ENCODE measurements around the gene MINDY1. TPM values are rescaled to one million over a fixed set of nuclear protein-coding genes. Genes with fewer than 3 reads are reported as not detected.
A peak's percentile ranks its signal among the peaks of the same experiment; 100 is the strongest.

MINDY1 gene
- total RNA-seq, 2 experiments from 2014 or later: 9.1 to 9.9 TPM

- peaks cover 3% of the 10 kb centered on the region for H3K36me3 Mint-ChIP-seq (ENCODE audit: low read depth)
- peak overlapping the region; percentile 69 for H3K27ac Mint-ChIP-seq
- H3K27me3 Mint-ChIP-seq (ENCODE audit: low read depth): no peaks in the 10 kb centered on the region
- H3K4me1 Mint-ChIP-seq (ENCODE audit: low read depth): peaks cover 50% of the 10 kb centered on the region
- no peak overlapping the region for H3K4me3 Mint-ChIP-seq
- DNase-seq (no peak), ATAC-seq (no peak)
- H3K9me3 Mint-ChIP-seq (ENCODE audit: insufficient read depth): no peaks in the 10 kb centered on the region
- ChIA-PET POLR2A (interaction anchor here (1.1 kb wide), 1 partner anchor 13 kb away, joined by 3 read pairs; no protein-coding TSS in a partner anchor), CTCF (interaction anchor here (0.5 to 1.9 kb wide), 7 partner anchors 12 to 331 kb away, joined by 3 to 6 read pairs (median 4); partner anchors contain the start of genes C1orf56, CDC42SE1 and TNFAIP8L2)
Measured at GRCh38 chr1:151011154-151011850, 4.6 kb upstream of the MINDY1 start.

- H3K27me3 Mint-ChIP-seq (ENCODE audit: low read depth): no peaks in the 10 kb centered on the region
- H3K4me3 Mint-ChIP-seq: no peak overlapping the region
- ChIA-PET CTCF (interaction anchor here (1.0 to 1.5 kb wide), 3 partner anchors 14 to 38 kb away, joined by 4 to 5 read pairs (median 4); partner anchors contain the start of gene C1orf56), POLR2A (no interaction called here)
- ATAC-seq (no peak), DNase-seq (no peak)
- H3K27ac Mint-ChIP-seq: no peak overlapping the region
- no peaks in the 10 kb centered on the region for H3K9me3 Mint-ChIP-seq (ENCODE audit: insufficient read depth)
- H3K36me3 Mint-ChIP-seq (ENCODE audit: low read depth): peaks cover 3% of the 10 kb centered on the region
- H3K4me1 Mint-ChIP-seq (ENCODE audit: low read depth): peaks cover 60% of the 10 kb centered on the region
Measured at GRCh38 chr1:151010346-151010726, 3.6 kb upstream of the MINDY1 start.

GRCh38 chr1:151009674-151010345, 3.1 kb upstream of the MINDY1 start:
- Mint-ChIP-seq H3K9me3 (ENCODE audit: insufficient read depth) (no peaks in the 10 kb centered on the region), H3K36me3 (ENCODE audit: low read depth) (peaks cover 3% of the 10 kb centered on the region), H3K4me3 (peak overlapping the region; percentile 98), H3K27ac (no peak overlapping the region), H3K4me1 (ENCODE audit: low read depth) (peaks cover 63% of the 10 kb centered on the region), H3K27me3 (ENCODE audit: low read depth) (no peaks in the 10 kb centered on the region)
- POLR2A ChIA-PET: no interaction called here
- DNase-seq (no peak), ATAC-seq (no peak)
- CTCF ChIA-PET: interaction anchor here (1.0 to 1.5 kb wide), 4 partner anchors 14 to 38 kb away, joined by 3 to 4 read pairs (median 4); partner anchors contain the start of gene C1orf56

- no peak for DNase-seq
- ChIA-PET CTCF (interaction anchor here (1.0 to 1.5 kb wide), 3 partner anchors 15 to 39 kb away, joined by 3 to 4 read pairs (median 4); partner anchors contain the start of gene C1orf56), POLR2A (no interaction called here)
- H3K9me3 Mint-ChIP-seq (ENCODE audit: insufficient read depth): no peaks in the 10 kb centered on the region
- peaks cover 68% of the 10 kb centered on the region for H3K4me1 Mint-ChIP-seq (ENCODE audit: low read depth)
- H3K27ac Mint-ChIP-seq: peak overlapping the region; percentile 91
- peaks cover 3% of the 10 kb centered on the region for H3K36me3 Mint-ChIP-seq (ENCODE audit: low read depth)
- peak overlapping the region; percentile 98 for H3K4me3 Mint-ChIP-seq
- no peak for ATAC-seq
- H3K27me3 Mint-ChIP-seq (ENCODE audit: low read depth): no peaks in the 10 kb centered on the region
Measured at GRCh38 chr1:151009206-151009587, 2.5 kb upstream of the MINDY1 start.

- H3K27ac Mint-ChIP-seq: peak within 1 kb of the TSS; percentile 91
- ChIA-PET POLR2A (interaction anchor here (0.6 kb wide), 1 partner anchor 148 kb away, joined by 3 read pairs; the partner anchor contains the start of gene TNFAIP8L2), CTCF (interaction anchor here (1.1 to 1.5 kb wide), 2 partner anchors 15 to 16 kb away, joined by 3 to 4 read pairs; no protein-coding TSS in a partner anchor)
- peak within 1 kb of the TSS; percentile 98 for H3K4me3 Mint-ChIP-seq
- no peaks in the 10 kb centered on the region for H3K9me3 Mint-ChIP-seq (ENCODE audit: insufficient read depth)
- no peaks in the 10 kb centered on the region for H3K27me3 Mint-ChIP-seq (ENCODE audit: low read depth)
- H3K36me3 Mint-ChIP-seq (ENCODE audit: low read depth): peaks cover 3% of the 10 kb centered on the region
- peak; percentile 97 for DNase-seq
- H3K4me1 Mint-ChIP-seq (ENCODE audit: low read depth): peaks cover 73% of the 10 kb centered on the region
- ATAC-seq: peak; percentile 86
Measured at GRCh38 chr1:151008244-151009205, 1.8 kb upstream of the MINDY1 start, which contains the start of gene PRUNE1. PRUNE1 (plus strand) TSS chr1:151008449; CDS start chr1:151008633, 184 bp downstream.

GRCh38 chr1:151007853-151008243, 1.1 kb upstream of the MINDY1 start:
- ATAC-seq: peak; percentile 16
- Mint-ChIP-seq H3K9me3 (ENCODE audit: insufficient read depth) (no peaks in the 10 kb centered on the region), H3K4me1 (ENCODE audit: low read depth) (peaks cover 77% of the 10 kb centered on the region), H3K27ac (peak overlapping the region; percentile 91), H3K27me3 (ENCODE audit: low read depth) (no peaks in the 10 kb centered on the region), H3K4me3 (peak overlapping the region; percentile 98), H3K36me3 (ENCODE audit: low read depth) (peaks cover 3% of the 10 kb centered on the region)
- ChIA-PET CTCF (interaction anchor here (1.9 to 5.9 kb wide), 5 partner anchors 12 to 52 kb away, joined by 7 to 94 read pairs (median 18); partner anchors contain the start of genes ANXA9, C1orf56, CDC42SE1 and MLLT11), POLR2A (interaction anchor here (0.6 to 2.0 kb wide), 2 partner anchors 148 to 149 kb away, joined by 3 to 5 read pairs; partner anchors contain the start of gene TNFAIP8L2)
- DNase-seq: no peak

GRCh38 chr1:151005729-151006319, 878 bp downstream of the MINDY1 start:
- H3K27ac Mint-ChIP-seq: peak overlapping the region; percentile 91
- H3K4me1 Mint-ChIP-seq (ENCODE audit: low read depth): peaks cover 80% of the 10 kb centered on the region
- H3K36me3 Mint-ChIP-seq (ENCODE audit: low read depth): peaks cover 18% of the 10 kb centered on the region
- CTCF ChIA-PET: interaction anchor here (1.0 to 5.9 kb wide), 22 partner anchors 10 to 446 kb away, joined by 3 to 94 read pairs (median 6); partner anchors contain the start of genes ANXA9, C1orf56, CDC42SE1 and GABPB2
- no peaks in the 10 kb centered on the region for H3K27me3 Mint-ChIP-seq (ENCODE audit: low read depth)
- DNase-seq (no peak), ATAC-seq (no peak)
- peak overlapping the region; percentile 98 for H3K4me3 Mint-ChIP-seq
- POLR2A ChIA-PET: interaction anchor here (0.6 to 2.0 kb wide), 15 partner anchors 8 to 1558 kb away, joined by 3 to 8 read pairs (median 4); partner anchors contain the start of genes APH1A, C1orf56, CERS2 and GOLPH3L
- H3K9me3 Mint-ChIP-seq (ENCODE audit: insufficient read depth): no peaks in the 10 kb centered on the region

GRCh38 chr1:151003180-151003579, 3.5 kb downstream of the MINDY1 start:
- ChIA-PET CTCF (interaction anchor here (0.6 to 5.9 kb wide), 6 partner anchors 7 to 425 kb away, joined by 3 to 94 read pairs (median 8); partner anchors contain the start of gene ANXA9), POLR2A (interaction anchor here (0.9 kb wide), 1 partner anchor 30 kb away, joined by 4 read pairs; no protein-coding TSS in a partner anchor)
- Mint-ChIP-seq H3K27me3 (ENCODE audit: low read depth) (no peaks in the 10 kb centered on the region), H3K4me3 (peak overlapping the region; percentile 39), H3K9me3 (ENCODE audit: insufficient read depth) (no peaks in the 10 kb centered on the region), H3K36me3 (ENCODE audit: low read depth) (peaks cover 28% of the 10 kb centered on the region), H3K4me1 (ENCODE audit: low read depth) (peaks cover 74% of the 10 kb centered on the region), H3K27ac (peak overlapping the region; percentile 80)
- no peak for ATAC-seq
- DNase-seq: no peak

- Mint-ChIP-seq H3K27ac (peak overlapping the region; percentile 80), H3K4me1 (ENCODE audit: low read depth) (peaks cover 69% of the 10 kb centered on the region), H3K27me3 (ENCODE audit: low read depth) (no peaks in the 10 kb centered on the region), H3K9me3 (ENCODE audit: insufficient read depth) (no peaks in the 10 kb centered on the region), H3K4me3 (peak overlapping the region; percentile 39), H3K36me3 (ENCODE audit: low read depth) (peaks cover 28% of the 10 kb centered on the region)
- DNase-seq (no peak), ATAC-seq (no peak)
- ChIA-PET POLR2A (no interaction called here), CTCF (interaction anchor here (1.2 to 5.9 kb wide), 5 partner anchors 7 to 236 kb away, joined by 3 to 94 read pairs (median 11); partner anchors contain the start of gene ANXA9)
Measured at GRCh38 chr1:151002611-151003010, 4.1 kb downstream of the MINDY1 start.

GRCh38 chr1:151002051-151002450, 4.7 kb downstream of the MINDY1 start:
- Mint-ChIP-seq H3K4me3 (no peak overlapping the region), H3K27me3 (ENCODE audit: low read depth) (no peaks in the 10 kb centered on the region), H3K27ac (no peak overlapping the region), H3K36me3 (ENCODE audit: low read depth) (peaks cover 31% of the 10 kb centered on the region), H3K4me1 (ENCODE audit: low read depth) (peaks cover 63% of the 10 kb centered on the region), H3K9me3 (ENCODE audit: insufficient read depth) (no peaks in the 10 kb centered on the region)
- ATAC-seq (no peak), DNase-seq (no peak)
- ChIA-PET CTCF (interaction anchor here (0.9 to 10.1 kb wide), 5 partner anchors 6 to 98 kb away, joined by 3 to 164 read pairs (median 60); partner anchors contain the start of gene ANXA9), POLR2A (no interaction called here)
